Cardiac fibroblast (primary cell): ENCODE results near the gene N4BP2.
A peak's percentile ranks its signal among the peaks of the same experiment; 100 is the strongest.
"Not testable (repeated sequence)": the region's sequence is repeated elsewhere in the genome, so short reads cannot be mapped to it uniquely, and the experiment has no call there.

Experiments used
- DNase-seq, 2 donors: peaks; one replicate each; pipeline versions ENCODE4 v3.0.0 to v3.0.0-alpha.2; 2010; ENCODE audit warnings: low read depth in 2 of 2
- H3K4me3 ChIP-seq, 2 donors: replicated peaks in 1 of 2; 1 replicate in 1 of 2; 2 replicates in 1 of 2; pipeline ENCODE4 v1.5.1; 2011; ENCODE audit warnings: low read depth in 2 of 2, low read length in 2 of 2, mild to moderate bottlenecking in 2 of 2, moderate library complexity in 1 of 2
- CTCF ChIP-seq: IDR thresholded peaks from one replicate; pipeline ENCODE4 v1.5.1; 2011; ENCODE audit warnings: low read depth, mild to moderate bottlenecking, low read length, inconsistent platforms

Gene N4BP2

DNA sequence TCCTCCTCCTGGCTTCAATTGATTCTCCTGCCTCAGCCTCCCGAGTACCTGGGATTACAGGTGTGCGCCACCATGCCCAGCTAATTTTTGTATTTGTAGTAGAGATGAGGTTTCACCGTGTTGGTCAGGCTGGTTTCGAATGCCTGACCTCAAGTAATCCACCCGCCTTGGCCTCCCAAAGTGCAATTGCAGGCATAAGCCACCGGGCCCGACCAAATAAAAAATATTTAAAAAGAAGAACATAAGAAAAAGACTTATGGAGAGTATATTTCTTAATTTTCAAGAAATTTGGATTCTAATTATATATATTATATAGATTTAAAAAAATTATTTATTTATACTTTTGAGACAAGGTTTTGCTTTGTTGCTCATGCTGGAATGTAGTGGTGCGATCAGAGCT lies 29.8 kb downstream of the N4BP2 start:
- no peak for DNase-seq
- H3K4me3 ChIP-seq = no peak overlapping the region
- TF ChIP-seq CTCF = no peak

DNA sequence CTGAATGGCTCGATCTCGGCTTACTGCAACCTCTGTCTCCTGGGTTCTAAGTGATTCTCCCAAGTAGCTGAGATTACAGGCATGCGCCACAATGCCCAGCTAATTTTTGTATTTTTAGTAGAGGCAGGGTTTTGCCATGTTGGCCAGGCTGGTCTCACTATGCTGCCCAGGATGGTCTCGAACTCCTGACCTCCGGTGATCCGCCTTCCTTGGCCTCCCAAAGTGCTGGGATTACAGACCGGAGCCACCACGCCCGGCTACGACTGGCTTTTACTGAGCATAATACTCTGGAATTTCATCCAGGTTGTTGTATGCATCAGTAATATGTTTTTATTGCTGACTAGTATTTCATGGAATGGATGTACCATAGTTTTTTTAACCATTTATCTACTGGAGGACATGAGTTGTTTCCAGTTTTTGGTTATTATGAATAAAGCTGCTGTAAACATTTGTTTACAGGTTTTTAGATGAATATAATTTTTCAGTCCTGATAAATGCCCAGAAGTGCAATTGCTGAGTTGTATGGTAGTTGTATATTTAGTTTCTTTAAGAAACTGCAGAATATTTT lies 31.2 kb downstream of the N4BP2 start:
- no peak for DNase-seq
- no peak overlapping the region for H3K4me3 ChIP-seq
- TF ChIP-seq CTCF = no peak

GRCh38 chr4:40093400-40093799 lies 36.8 kb downstream of the N4BP2 start:
- not testable (repeated sequence) for DNase-seq, H3K4me3 ChIP-seq

DNA sequence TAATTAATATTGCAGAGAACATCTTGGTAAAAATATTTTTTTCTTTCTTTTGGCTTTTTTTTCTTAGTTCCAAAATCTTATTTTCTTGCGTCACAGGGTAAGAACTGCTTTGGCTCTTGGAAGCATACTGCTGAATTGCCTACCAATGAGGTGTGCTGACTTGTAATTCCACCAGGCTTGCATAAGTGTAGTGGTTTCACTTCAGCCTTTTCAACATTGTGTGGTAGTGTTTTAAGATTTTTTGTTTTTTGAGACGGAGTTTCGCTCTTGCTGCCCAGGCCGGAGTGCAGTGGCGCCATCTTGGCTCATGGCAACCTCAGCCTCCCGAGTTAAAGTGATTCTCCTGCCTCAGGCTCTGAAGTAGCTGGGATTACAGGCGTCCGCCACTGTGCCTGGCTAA lies 42.4 kb downstream of the N4BP2 start:
- TF ChIP-seq CTCF = no peak
- peak in 1 of 2 donors; percentile 2 for DNase-seq
- H3K4me3 ChIP-seq = no peak overlapping the region

DNA sequence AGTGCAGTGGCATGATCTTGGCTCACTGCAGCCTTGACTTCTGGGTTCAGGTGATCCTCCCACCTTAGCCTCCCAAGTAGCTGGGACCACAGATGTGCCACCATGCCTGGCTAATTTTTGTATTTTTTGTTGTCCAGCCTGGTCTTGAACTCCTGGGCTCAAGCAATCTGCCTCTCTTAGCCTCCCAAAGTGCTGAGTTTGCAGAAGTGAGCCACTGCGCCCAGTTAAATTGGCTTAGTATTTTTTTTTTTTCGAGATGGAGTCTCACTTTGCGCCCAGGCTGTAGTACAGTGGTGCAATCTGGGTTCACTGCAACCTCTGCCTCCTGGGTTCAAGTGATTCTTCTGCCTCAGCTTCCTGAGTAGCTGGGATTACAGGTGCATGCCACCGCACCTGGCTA lies 50.5 kb downstream of the N4BP2 start:
- not testable (repeated sequence) for H3K4me3 ChIP-seq, DNase-seq

DNA sequence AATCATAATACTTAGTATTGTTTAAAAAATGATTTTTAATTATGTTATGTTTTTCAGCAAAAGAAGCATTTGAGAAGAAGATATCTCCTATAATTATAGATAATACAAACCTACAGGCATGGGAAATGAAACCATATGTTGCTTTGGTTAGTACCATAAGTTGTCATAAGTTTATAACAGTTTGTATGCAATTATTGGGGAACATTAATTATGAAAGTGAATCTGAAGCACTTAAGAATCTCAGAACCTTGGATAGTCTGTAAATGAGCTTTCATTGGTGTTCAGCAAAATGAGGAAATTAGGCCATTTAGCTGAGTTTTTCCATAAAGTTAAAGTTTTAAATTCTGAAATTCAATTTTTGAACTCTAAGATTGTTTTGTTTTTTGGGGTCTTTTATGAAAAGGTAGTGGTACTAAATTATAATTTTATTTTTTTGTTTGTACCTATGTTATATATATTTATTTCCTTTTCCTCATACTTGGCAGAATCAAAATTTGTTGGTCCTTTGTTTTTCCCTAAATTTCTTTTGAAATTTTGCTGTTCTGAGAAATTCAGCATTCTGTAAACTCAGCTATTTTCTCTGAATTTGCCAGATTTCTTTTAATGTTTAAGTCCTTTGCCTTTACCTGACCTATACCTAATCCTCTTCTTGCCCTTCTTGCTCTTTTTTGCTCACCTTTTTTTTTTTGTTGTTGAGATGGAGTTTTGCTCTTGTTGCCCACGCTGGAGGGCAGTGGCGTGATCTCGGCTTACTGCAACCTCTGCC lies 55.6 kb downstream of the N4BP2 start:
- H3K4me3 ChIP-seq = no peak overlapping the region
- no peak for TF ChIP-seq CTCF
- DNase-seq = no peak

GRCh38 chr4:40114206-40114605 lies 57.6 kb downstream of the N4BP2 start:
- DNase-seq = no peak
- no peak for TF ChIP-seq CTCF
- no peak overlapping the region for H3K4me3 ChIP-seq

- H3K4me3 ChIP-seq = no peak overlapping the region
- DNase-seq = no peak
- TF ChIP-seq CTCF = no peak
Observed at GRCh38 chr4:40118861-40119260, 62.2 kb downstream of the N4BP2 start.
